Measurements from ENCODE around the gene EBF3. TPM values are rescaled to one million over a fixed set of nuclear protein-coding genes. Genes with fewer than 3 reads are reported as not detected.

Gene EBF3
- total and polyA plus RNA-seq, 11 donors: 3.6 to 8.8 (median 5.4) TPM

DNA sequence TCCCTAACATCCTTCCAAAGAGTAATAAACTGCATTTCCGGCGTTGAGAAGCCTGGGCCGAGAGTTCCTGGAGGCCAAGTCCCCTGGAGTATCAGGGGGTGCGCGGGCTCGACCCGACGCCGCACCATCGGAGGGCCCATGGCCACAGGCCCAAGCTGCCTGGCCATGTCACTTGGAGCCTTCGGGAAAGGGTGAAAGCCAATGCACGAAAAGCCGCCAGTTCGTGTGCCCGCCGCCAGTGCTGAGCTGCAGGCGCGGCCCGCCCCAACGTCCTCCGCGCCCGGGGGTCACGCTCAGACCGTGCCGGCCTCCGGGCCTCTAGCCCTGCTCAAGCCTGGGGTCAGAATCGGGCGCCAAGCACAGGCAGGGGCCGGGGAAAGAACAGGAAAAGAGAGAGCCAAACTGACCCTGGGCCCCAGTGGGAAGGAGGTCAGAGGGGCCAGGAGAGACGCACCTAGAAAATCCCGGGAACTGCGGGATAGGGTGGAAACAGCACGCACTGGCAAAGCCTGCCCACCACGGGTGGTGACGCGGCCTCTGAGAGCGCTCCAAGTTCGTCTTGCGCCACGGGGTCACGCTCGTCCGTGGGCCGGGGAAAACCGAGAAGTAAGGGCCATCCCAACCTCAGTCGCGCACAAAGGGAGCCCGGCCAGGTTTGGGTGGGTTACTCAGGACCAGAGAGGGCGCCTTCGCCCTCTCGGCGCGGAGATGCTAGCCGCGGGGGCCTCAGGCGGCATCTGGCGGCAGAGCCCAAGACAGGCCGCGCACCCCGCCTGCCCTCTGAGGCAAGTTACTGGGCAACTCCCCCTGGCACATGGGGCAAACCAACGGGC is 4.2 kb upstream of the EBF3 start:
- Histone ChIP-seq H3K36me3 (no peaks in the 10 kb centered on the region), H3K4me1 (peaks cover 6 to 78% (median 28%) of the 10 kb centered on the region in 12 donors), H3K27me3 (peaks cover 44 to 98% (median 70%) of the 10 kb centered on the region in 9 donors), H3K4me3 (no peak overlapping the region), H3K27ac (no peak overlapping the region), H3K9me3 (no peaks in the 10 kb centered on the region)
- ATAC-seq (no peak), DNase-seq (no peak)
- intact Hi-C loops (cut with DNase I): loop anchor here in 7 of 10 donors (2.0 to 10.0 kb wide), 11 partner anchors 81 to 1701 kb away; partner anchors contain the start of gene MGMT (in 2 of the 7)
- TF ChIP-seq, protein P1, sequence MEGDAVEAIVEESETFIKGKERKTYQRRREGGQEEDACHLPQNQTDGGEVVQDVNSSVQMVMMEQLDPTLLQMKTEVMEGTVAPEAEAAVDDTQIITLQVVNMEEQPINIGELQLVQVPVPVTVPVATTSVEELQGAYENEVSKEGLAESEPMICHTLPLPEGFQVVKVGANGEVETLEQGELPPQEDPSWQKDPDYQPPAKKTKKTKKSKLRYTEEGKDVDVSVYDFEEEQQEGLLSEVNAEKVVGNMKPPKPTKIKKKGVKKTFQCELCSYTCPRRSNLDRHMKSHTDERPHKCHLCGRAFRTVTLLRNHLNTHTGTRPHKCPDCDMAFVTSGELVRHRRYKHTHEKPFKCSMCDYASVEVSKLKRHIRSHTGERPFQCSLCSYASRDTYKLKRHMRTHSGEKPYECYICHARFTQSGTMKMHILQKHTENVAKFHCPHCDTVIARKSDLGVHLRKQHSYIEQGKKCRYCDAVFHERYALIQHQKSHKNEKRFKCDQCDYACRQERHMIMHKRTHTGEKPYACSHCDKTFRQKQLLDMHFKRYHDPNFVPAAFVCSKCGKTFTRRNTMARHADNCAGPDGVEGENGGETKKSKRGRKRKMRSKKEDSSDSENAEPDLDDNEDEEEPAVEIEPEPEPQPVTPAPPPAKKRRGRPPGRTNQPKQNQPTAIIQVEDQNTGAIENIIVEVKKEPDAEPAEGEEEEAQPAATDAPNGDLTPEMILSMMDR (IDR thresholded peaks at IDR 0.05): no peak
- TF ChIP-seq POLR2A (IDR thresholded peaks at IDR 0.05): no peak
- WGBS, 4 donors: 37 to 63% (median 57%) methylated on average over 34 to 62 of the region's 62 CpGs

DNA sequence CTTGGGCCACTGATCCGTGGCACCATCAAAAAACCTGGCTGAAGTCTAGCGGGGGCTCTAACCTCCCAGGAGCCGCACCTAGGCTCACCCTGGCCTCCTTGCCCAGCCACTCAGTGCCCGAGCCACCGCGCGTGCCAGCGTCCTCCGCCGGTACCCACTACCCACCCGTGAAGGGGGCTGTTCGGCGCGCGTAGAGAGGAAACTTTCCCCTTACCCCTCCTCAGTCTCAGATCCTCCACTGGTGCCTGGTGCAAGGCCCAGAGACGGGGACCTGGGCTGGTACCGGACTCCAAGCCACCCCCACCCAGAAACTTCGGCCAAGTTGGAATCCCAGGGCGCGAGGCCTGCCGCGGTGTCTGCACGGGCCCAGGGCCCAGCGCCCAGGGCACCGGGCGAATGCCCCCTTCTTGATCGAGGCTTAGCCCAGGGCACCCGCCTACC is 3.5 kb upstream of the EBF3 start:
- intact Hi-C loops (cut with DNase I): loop anchor here in 8 of 10 donors (2.0 to 10.0 kb wide), 12 partner anchors 79 to 1700 kb away; partner anchors contain the start of gene MGMT (in 2 of the 8)
- 41 to 72% (median 47%) methylated on average over 15 to 28 of the region's 28 CpGs for WGBS, 4 donors
- DNase-seq: no peak
- no peak overlapping the region for H3K4me3 ChIP-seq
- no peak for TF ChIP-seq POLR2A (IDR thresholded peaks at IDR 0.05)
- TF ChIP-seq, protein P1 (IDR thresholded peaks at IDR 0.05): no peak
- H3K27ac ChIP-seq: no peak overlapping the region
- peaks cover 6 to 79% (median 31%) of the 10 kb centered on the region in 12 donors for H3K4me1 ChIP-seq
- peaks cover 41 to 98% (median 69%) of the 10 kb centered on the region in 9 donors for H3K27me3 ChIP-seq
- H3K9me3 ChIP-seq: no peaks in the 10 kb centered on the region
- no peaks in the 10 kb centered on the region for H3K36me3 ChIP-seq
- no peak for ATAC-seq

GRCh38 chr10:129966889-129967578 is 3.0 kb upstream of the EBF3 start:
- no peaks in the 10 kb centered on the region for H3K9me3 ChIP-seq
- peaks cover 37 to 98% (median 66%) of the 10 kb centered on the region in 9 donors for H3K27me3 ChIP-seq
- H3K4me1 ChIP-seq: peaks cover 6 to 73% (median 26%) of the 10 kb centered on the region in 12 donors
- DNase-seq (no peak), ATAC-seq (no peak)
- 38 to 63% (median 45%) methylated on average over 23 to 60 of the region's 60 CpGs for WGBS, 4 donors
- no peak overlapping the region for H3K4me3 ChIP-seq
- no peak overlapping the region for H3K27ac ChIP-seq
- intact Hi-C loops (cut with DNase I): loop anchor here in 8 of 10 donors (2.0 to 10.0 kb wide), 11 partner anchors 78 to 1700 kb away; partner anchors contain the start of gene MGMT (in 2 of the 8)
- TF ChIP-seq, protein P1 (IDR thresholded peaks at IDR 0.05): no peak
- TF ChIP-seq POLR2A (IDR thresholded peaks at IDR 0.05): no peak
- no peaks in the 10 kb centered on the region for H3K36me3 ChIP-seq
